Effector memory CD8-positive, alpha-beta T cell (primary cell): ENCODE measurements around the gene TFF2.

Experiments
- ATAC-seq: fragments of 150-1000 bp; cut with Tn5 transposase; replicated peaks from 2 replicates; pipeline ENCODE4 v1.10.0; 2021; ENCODE audit warnings: mild to moderate bottlenecking, moderate library complexity
- DNase-seq, 3 experiments: peaks; one replicate each; pipeline ENCODE4 v3.0.0; 2021
- H3K27ac Mint-ChIP-seq, 2 donors: one replicate each; pipeline ENCODE4 v1.8.0; 2022; ENCODE audit warnings: mild to moderate bottlenecking in 2 of 2, mixed read lengths in 2 of 2, moderate library complexity in 2 of 2
- H3K27me3 Mint-ChIP-seq, 2 donors: one replicate each; pipeline ENCODE4 v1.8.0; 2022; ENCODE audit warnings: mixed read lengths in 2 of 2
- H3K36me3 Mint-ChIP-seq: one replicate; pipeline ENCODE4 v1.8.0; 2022; ENCODE audit warnings: mild to moderate bottlenecking, moderate library complexity, mixed read lengths; ENCODE audit not compliant: insufficient read depth
- H3K4me1 Mint-ChIP-seq, 2 donors: one replicate each; pipeline ENCODE4 v1.8.0; 2022; ENCODE audit warnings: low read depth in 2 of 2, mixed read lengths in 2 of 2
- H3K4me3 Mint-ChIP-seq, 2 donors: one replicate each; pipeline ENCODE4 v1.8.0; 2022; ENCODE audit warnings: mild to moderate bottlenecking in 2 of 2, mixed read lengths in 2 of 2, moderate library complexity in 2 of 2
- H3K9me3 Mint-ChIP-seq, 2 donors: one replicate each; pipeline ENCODE4 v1.8.0; 2022; ENCODE audit warnings: mixed read lengths in 2 of 2

Gene TFF2

DNA sequence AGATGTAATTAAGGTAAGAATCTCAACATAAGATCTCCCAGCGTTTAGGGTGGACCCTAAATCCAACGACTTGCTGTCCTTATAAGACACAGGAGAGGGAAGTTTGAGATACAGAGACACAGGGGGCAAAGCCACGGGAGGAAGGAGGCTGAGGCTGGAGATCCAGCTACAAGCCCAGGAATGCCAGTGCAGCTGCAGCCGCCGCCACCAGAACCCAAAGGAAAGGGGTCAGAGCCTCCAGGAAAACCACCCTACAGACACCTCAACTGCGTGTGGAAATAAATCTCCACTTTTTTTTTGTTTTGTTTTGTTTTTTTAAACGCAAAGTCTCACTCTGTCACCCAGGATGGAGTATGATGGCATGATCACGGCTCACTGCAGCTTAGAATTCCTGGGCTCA, 27.6 kb upstream of the TFF2 start:
- Mint-ChIP-seq H3K4me1 (peaks cover 0 to 2% of the 10 kb centered on the region in 2 donors), H3K36me3 (peaks cover 7% of the 10 kb centered on the region), H3K4me3 (no peak overlapping the region), H3K27me3 (no peaks in the 10 kb centered on the region), H3K9me3 (peaks cover 0 to 1% of the 10 kb centered on the region in 2 donors), H3K27ac (no peak overlapping the region)
- DNase-seq, result no peak
- no peak for ATAC-seq

- ATAC-seq (no peak), DNase-seq (no peak)
- Mint-ChIP-seq H3K36me3 (peaks cover 7% of the 10 kb centered on the region), H3K4me1 (peaks cover 0 to 2% of the 10 kb centered on the region in 2 donors), H3K27me3 (no peaks in the 10 kb centered on the region), H3K27ac (no peak overlapping the region), H3K9me3 (peaks cover 0 to 1% of the 10 kb centered on the region in 2 donors), H3K4me3 (no peak overlapping the region)
Measured at GRCh38 chr21:42377951-42378340, 27.2 kb upstream of the TFF2 start.

DNA sequence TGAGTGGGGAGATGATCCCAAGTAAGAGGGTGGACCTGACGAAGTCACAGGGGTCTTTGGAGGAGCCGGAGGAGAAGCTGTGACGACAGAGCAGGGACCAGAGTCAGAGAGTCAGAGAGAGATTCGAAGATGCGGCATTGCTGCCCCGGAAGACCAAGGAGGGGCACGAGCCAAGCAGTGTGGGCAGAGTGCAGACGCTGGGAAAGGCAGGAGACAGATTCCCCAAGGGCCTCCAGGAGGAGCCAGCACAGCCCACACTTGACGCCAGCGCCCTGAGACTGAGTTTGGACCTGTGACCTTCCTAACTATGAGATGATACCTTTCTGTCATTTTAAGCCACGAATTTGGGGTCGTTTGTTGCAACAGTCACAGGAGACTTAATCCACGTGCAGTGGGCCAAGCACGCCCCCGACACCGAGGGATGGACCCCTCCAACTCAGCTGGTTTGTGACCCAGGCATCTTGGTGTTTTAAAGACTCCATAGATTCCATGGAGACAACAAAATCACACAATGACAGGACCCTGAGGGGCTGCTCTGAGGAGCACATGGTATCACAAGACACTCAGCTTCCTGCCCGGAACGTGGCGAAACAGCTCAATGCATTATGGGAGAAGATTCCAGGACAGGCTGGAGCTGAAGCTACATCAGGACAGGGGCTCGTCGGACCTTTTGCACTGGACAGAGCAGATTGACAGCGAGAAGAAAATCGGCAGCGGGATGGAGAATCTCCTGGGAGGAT, 26.6 kb upstream of the TFF2 start:
- Mint-ChIP-seq H3K9me3 (no peaks in the 10 kb centered on the region), H3K27ac (peak overlapping the region in 1 of 2 donors; percentile 61), H3K4me1 (peaks cover 0 to 2% of the 10 kb centered on the region in 2 donors), H3K27me3 (no peaks in the 10 kb centered on the region), H3K4me3 (no peak overlapping the region), H3K36me3 (peaks cover 7% of the 10 kb centered on the region)
- DNase-seq (no peak), ATAC-seq (no peak)

DNA sequence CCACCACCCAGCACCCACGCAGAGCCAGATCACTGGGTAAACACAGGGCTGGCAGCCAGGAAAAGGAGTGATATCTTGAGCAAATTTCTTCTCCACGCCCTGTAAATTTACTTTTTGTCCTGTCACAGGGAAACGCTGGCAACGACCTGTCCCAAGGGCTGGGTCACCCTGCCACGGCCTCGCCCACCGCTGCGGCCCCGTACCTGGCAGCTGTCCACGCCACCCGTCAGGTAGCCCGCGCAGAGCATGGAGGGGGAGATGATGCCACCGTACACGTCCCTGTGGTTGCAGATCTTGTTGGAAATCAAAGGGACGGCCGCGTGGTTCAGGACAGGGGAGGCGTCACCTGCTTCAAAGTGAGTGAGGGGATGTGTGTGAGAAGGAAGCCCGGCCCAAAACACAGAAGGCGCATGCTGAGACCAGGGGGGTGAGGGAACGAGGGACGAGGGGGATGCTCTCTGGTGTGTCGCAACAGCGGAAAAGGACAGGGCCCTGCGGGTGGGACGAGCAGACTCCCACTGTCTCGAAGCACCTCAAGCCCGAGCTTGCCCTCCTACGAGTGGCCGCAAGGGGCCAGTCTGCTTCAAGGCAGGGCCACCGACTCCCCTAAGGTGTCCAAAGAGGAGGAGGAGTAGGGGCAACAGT, 25.7 kb upstream of the TFF2 start:
- no peaks in the 10 kb centered on the region for H3K9me3 Mint-ChIP-seq

GRCh38 chr21:42375966-42376337, 25.2 kb upstream of the TFF2 start:
- Mint-ChIP-seq H3K9me3 (no peaks in the 10 kb centered on the region), H3K36me3 (no peaks in the 10 kb centered on the region), H3K4me3 (no peak overlapping the region)

More for the DNA sequence above, 25.7 kb upstream of the TFF2 start:
- DNase-seq, result no peak
- peak overlapping the region; percentile 61 for H3K27ac Mint-ChIP-seq
- peaks cover under 1% of the 10 kb centered on the region for H3K36me3 Mint-ChIP-seq
- H3K27me3 Mint-ChIP-seq, result no peaks in the 10 kb centered on the region
- H3K4me1 Mint-ChIP-seq, result peaks cover 0 to 3% of the 10 kb centered on the region in 2 donors
- no peak overlapping the region for H3K4me3 Mint-ChIP-seq
- no peak for ATAC-seq

DNA sequence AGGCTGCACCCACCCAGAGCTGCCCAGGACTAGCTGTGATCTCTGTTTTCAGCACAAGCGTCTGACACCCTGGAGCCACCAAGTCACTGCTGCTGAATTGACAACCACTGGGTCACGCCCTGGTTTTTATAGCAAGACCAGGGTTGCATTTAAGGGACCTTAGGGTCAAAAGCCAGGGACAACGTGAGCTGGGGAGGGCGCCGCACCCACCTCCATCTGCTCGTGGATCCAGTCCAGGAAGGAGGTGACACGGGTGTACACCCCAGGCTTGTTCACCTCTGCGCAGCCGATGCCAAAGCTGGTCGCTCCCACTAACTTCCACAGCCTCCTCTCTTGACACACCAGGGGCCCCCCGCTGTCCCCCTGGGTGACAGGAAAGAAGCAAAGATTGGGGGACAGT, 24.7 kb upstream of the TFF2 start:
- Mint-ChIP-seq H3K27ac (no peak overlapping the region), H3K36me3 (no peaks in the 10 kb centered on the region), H3K9me3 (no peaks in the 10 kb centered on the region), H3K27me3 (no peaks in the 10 kb centered on the region), H3K4me1 (peaks cover 0 to 8% of the 10 kb centered on the region in 2 donors), H3K4me3 (no peak overlapping the region)
- DNase-seq, result no peak
- ATAC-seq, result no peak

More at GRCh38 chr21:42375966-42376337, 25.2 kb upstream of the TFF2 start:
- peaks cover 0 to 8% of the 10 kb centered on the region in 2 donors for H3K4me1 Mint-ChIP-seq
- peak overlapping the region in 1 of 2 donors; percentile 61 for H3K27ac Mint-ChIP-seq
- no peak for DNase-seq
- no peak for ATAC-seq
- no peaks in the 10 kb centered on the region for H3K27me3 Mint-ChIP-seq

GRCh38 chr21:42374864-42375499, 24.2 kb upstream of the TFF2 start:
- H3K36me3 Mint-ChIP-seq, result no peaks in the 10 kb centered on the region
- no peaks in the 10 kb centered on the region for H3K9me3 Mint-ChIP-seq
- DNase-seq (no peak), ATAC-seq (no peak)
- no peak overlapping the region for H3K4me3 Mint-ChIP-seq
- no peak overlapping the region for H3K27ac Mint-ChIP-seq
- H3K4me1 Mint-ChIP-seq, result peaks cover 0 to 8% of the 10 kb centered on the region in 2 donors
- no peaks in the 10 kb centered on the region for H3K27me3 Mint-ChIP-seq

- H3K4me3 Mint-ChIP-seq, result no peak overlapping the region
- H3K36me3 Mint-ChIP-seq, result no peaks in the 10 kb centered on the region
Measured at GRCh38 chr21:42374457-42374856, 23.7 kb upstream of the TFF2 start.

GRCh38 chr21:42373908-42374455, 23.2 kb upstream of the TFF2 start:
- DNase-seq, result no peak
- no peak overlapping the region for H3K27ac Mint-ChIP-seq
- ATAC-seq, result no peak
- no peaks in the 10 kb centered on the region for H3K27me3 Mint-ChIP-seq
- no peaks in the 10 kb centered on the region for H3K36me3 Mint-ChIP-seq
- peaks cover 0 to 8% of the 10 kb centered on the region in 2 donors for H3K4me1 Mint-ChIP-seq
- H3K9me3 Mint-ChIP-seq, result no peaks in the 10 kb centered on the region
- no peak overlapping the region for H3K4me3 Mint-ChIP-seq

More at GRCh38 chr21:42374457-42374856, 23.7 kb upstream of the TFF2 start:
- DNase-seq, result no peak
- Mint-ChIP-seq H3K27ac (no peak overlapping the region), H3K9me3 (no peaks in the 10 kb centered on the region), H3K27me3 (no peaks in the 10 kb centered on the region), H3K4me1 (peaks cover 0 to 8% of the 10 kb centered on the region in 2 donors)
- no peak for ATAC-seq

- no peak for ATAC-seq
- H3K4me1 Mint-ChIP-seq, result peaks cover 0 to 8% of the 10 kb centered on the region in 2 donors
- H3K4me3 Mint-ChIP-seq, result no peak overlapping the region
- no peak overlapping the region for H3K27ac Mint-ChIP-seq
- H3K27me3 Mint-ChIP-seq, result no peaks in the 10 kb centered on the region
- H3K36me3 Mint-ChIP-seq, result no peaks in the 10 kb centered on the region
- no peaks in the 10 kb centered on the region for H3K9me3 Mint-ChIP-seq
- no peak for DNase-seq
Measured at GRCh38 chr21:42373196-42373907, 22.6 kb upstream of the TFF2 start.

DNA sequence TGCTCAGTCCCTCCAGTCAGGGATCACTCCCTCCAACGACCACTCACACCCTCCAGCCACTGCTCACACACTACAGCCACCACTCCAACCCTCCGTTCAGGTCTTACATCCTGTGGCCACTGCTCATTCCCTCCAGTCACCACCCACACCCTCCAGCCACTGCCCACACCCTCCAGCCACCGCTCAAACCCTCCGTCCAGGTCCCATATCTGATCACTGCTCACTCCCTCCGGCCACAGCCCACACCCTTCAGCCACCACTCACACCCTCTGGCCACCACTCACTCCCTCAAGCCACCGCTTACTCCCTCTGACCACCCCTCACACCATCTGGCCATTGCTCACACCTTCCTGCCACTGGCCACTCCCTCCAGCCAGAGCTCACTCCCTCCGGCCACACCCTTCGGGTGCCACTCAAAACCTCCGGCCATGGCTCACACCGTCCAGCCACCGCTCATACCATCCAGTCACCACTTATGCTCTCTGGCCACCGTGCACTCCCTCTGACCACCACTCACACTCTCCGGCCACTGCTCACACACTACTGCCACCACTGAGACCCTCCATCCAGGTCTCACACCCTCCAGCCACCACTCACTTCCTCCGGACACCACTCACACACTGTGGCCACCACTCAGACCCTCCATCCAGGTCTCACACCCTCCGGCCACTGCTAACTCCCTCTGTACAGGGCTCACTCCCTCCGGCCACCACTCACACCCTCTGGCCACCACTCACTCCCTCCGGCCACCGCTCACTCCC, 20.3 kb upstream of the TFF2 start:
- no peak for ATAC-seq
- Mint-ChIP-seq H3K4me1 (peaks cover 0 to 8% of the 10 kb centered on the region in 2 donors), H3K27me3 (no peaks in the 10 kb centered on the region), H3K9me3 (no peaks in the 10 kb centered on the region), H3K4me3 (no peak overlapping the region), H3K36me3 (no peaks in the 10 kb centered on the region), H3K27ac (peak overlapping the region; percentile 4 to 15)
- no peak for DNase-seq

DNA sequence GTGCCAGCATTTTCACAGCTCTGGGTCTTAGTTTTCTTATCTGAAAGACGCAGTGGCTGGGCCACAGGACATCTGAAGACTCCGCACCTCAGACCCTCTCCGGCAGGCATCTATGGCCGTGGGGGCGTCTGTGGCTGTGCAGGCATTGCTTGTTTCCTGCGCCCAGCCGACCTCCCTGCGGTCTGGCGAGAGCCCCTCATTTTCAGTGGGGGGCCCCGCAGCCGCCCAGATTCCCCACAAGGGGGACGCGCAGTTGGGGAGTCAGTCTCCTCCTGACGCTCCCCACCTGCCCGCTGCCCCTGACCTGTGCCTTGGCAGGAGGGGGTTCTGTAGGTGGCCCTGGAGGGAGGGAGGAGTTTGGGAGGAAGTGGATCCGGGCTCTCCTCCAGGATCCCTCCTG, 19.0 kb upstream of the TFF2 start:
- no peak for DNase-seq
- no peaks in the 10 kb centered on the region for H3K9me3 Mint-ChIP-seq

More for the DNA sequence above, 19.0 kb upstream of the TFF2 start:
- no peak overlapping the region for H3K27ac Mint-ChIP-seq
- H3K27me3 Mint-ChIP-seq, result no peaks in the 10 kb centered on the region
- no peak for ATAC-seq
- H3K4me3 Mint-ChIP-seq, result no peak overlapping the region
- peaks cover 3% of the 10 kb centered on the region for H3K36me3 Mint-ChIP-seq
- H3K4me1 Mint-ChIP-seq, result peaks cover 0 to 8% of the 10 kb centered on the region in 2 donors
